Measurements from ENCODE around the gene SVOP.

GRCh38 chr12:108911915-108912314 lies 109.0 kb downstream of the SVOP start:
- no peak for TF ChIP-seq EZH2 (IDR thresholded peaks at IDR 0.05; ENCODE audit: borderline replicate concordance, low read depth, low read length, severe bottlenecking)
- TF ChIP-seq, protein P1, sequence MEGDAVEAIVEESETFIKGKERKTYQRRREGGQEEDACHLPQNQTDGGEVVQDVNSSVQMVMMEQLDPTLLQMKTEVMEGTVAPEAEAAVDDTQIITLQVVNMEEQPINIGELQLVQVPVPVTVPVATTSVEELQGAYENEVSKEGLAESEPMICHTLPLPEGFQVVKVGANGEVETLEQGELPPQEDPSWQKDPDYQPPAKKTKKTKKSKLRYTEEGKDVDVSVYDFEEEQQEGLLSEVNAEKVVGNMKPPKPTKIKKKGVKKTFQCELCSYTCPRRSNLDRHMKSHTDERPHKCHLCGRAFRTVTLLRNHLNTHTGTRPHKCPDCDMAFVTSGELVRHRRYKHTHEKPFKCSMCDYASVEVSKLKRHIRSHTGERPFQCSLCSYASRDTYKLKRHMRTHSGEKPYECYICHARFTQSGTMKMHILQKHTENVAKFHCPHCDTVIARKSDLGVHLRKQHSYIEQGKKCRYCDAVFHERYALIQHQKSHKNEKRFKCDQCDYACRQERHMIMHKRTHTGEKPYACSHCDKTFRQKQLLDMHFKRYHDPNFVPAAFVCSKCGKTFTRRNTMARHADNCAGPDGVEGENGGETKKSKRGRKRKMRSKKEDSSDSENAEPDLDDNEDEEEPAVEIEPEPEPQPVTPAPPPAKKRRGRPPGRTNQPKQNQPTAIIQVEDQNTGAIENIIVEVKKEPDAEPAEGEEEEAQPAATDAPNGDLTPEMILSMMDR (IDR thresholded peaks at IDR 0.05; ENCODE audit: borderline replicate concordance, extremely low read depth, low read length, poor library complexity, severe bottlenecking): no peak

Measured in DND-41 (cell line).